GM12891 (cell line): ENCODE measurements around the gene PCID2.

Experiments
- PAX5 ChIP-seq: IDR thresholded peaks from 2 replicates; pipeline ENCODE4 v1.6.1; 2011; ENCODE audit warnings: low read length, moderate library complexity, mild to moderate bottlenecking; ENCODE audit not compliant: insufficient read depth, severe bottlenecking
- POLR2A ChIP-seq: IDR thresholded peaks from 2 replicates; pipeline ENCODE4 v1.6.1; 2011; ENCODE audit warnings: low read depth, low read length, control low read depth
- POLR2AphosphoS5 ChIP-seq: IDR thresholded peaks from 2 replicates; pipeline ENCODE4 v1.6.1; 2011; ENCODE audit warnings: low read depth, low read length, control low read depth
- POU2F2 ChIP-seq: IDR thresholded peaks from 2 replicates; pipeline ENCODE4 v1.6.1; 2011; ENCODE audit warnings: low read depth, mild to moderate bottlenecking, control low read depth, low read length, moderate library complexity
- SPI1 ChIP-seq: IDR thresholded peaks from 2 replicates; pipeline ENCODE4 v1.6.1; 2011; ENCODE audit warnings: low read depth, low read length, control low read depth
- TAF1 ChIP-seq: IDR thresholded peaks from 2 replicates; pipeline ENCODE4 v1.6.1; 2011; ENCODE audit warnings: low read depth, low read length, control low read depth

DNA sequence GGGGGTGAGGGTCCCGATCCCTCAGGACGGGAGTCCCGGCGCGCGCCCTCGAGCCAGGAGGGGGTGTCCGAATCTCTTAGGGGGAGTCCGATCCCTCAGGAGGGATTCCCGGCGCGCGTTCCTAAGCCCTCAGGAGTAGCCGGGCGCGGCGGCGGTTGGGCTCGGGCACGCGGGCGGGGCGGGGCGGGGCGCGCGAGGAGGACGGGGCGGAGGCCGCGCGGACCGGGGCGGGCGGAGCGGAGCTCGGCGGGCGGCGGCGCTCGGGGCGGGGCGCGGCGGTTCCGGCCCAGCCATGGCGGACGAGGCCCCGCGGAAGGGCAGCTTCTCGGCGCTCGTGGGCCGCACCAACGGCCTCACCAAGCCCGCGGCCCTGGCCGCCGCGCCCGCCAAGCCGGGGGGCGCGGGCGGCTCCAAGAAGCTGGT, 878 bp upstream of the PCID2 start, which contains the start of gene CUL4A:
- no peak; the same call in 1 of the 2 replicates for TF ChIP-seq POLR2A
- no peak; the same call in 1 of the 2 replicates for TF ChIP-seq TAF1
- TF ChIP-seq POLR2AphosphoS5, result no peak
- no peak for TF ChIP-seq PAX5
- no peak for TF ChIP-seq POU2F2
- TF ChIP-seq SPI1, result no peak
